Omental fat pad (tissue), 4 donors: Measurements from ENCODE around the gene ZNF341. TPM values are rescaled to one million over a fixed set of nuclear protein-coding genes. Genes with fewer than 3 reads are reported as not detected.

Source experiments
- ATAC-seq: fragments of 150-250 bp; one replicate; pipeline ENCODE4 v1.9.1; 2016; ENCODE audit warnings: mild to moderate bottlenecking, moderate library complexity; ENCODE audit not compliant: low FRiP score
- DNase-seq: peaks from one replicate; pipeline ENCODE4 v3.0.0-alpha.2; 2019; ENCODE audit warnings: low spot score
- total RNA-seq, 4 donors: library from RNA; depleted of rRNA; stranded (reverse); fragments of >200 nt; gene quantifications; one replicate each; pipeline ENCODE4 v1.1.0, GENCODE V29; 2016
- TF ChIP-seq, protein P1 (sequence below), 3 donors: fragments of 450-650 bp; IDR thresholded peaks; one replicate each; pipeline ENCODE4 v1.5.1; 2016 to 2017; ENCODE audit warnings: antibody characterized with exemption in 3 of 3, mild to moderate bottlenecking in 3 of 3, moderate library complexity in 2 of 3

The ZNF341 gene
- total RNA-seq, 4 donors from 2014 or later: 1.6 to 2.3 (median 2.0) TPM

DNA sequence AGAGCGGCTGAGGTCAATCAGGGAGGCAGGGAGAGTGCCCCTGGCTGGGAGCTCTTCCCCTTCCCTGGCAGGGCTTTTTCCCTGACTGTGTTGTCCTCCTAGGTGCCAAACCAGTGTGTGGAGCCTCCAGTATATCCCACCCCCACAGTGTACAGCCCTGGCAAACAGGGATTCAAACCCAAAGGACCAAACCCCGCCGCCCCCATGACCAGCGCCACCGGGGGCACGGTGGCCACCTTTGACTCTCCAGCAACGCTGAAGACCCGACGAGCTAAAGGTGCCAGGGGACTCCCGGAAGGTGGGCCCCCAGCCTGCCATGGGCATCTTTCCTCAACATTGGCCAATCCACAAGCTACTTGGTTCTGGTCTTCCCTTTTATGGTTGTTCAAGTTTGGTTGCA, 25.2 kb downstream of the ZNF341 start:
- TF ChIP-seq, protein P1, sequence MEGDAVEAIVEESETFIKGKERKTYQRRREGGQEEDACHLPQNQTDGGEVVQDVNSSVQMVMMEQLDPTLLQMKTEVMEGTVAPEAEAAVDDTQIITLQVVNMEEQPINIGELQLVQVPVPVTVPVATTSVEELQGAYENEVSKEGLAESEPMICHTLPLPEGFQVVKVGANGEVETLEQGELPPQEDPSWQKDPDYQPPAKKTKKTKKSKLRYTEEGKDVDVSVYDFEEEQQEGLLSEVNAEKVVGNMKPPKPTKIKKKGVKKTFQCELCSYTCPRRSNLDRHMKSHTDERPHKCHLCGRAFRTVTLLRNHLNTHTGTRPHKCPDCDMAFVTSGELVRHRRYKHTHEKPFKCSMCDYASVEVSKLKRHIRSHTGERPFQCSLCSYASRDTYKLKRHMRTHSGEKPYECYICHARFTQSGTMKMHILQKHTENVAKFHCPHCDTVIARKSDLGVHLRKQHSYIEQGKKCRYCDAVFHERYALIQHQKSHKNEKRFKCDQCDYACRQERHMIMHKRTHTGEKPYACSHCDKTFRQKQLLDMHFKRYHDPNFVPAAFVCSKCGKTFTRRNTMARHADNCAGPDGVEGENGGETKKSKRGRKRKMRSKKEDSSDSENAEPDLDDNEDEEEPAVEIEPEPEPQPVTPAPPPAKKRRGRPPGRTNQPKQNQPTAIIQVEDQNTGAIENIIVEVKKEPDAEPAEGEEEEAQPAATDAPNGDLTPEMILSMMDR (IDR thresholded peaks at IDR 0.05): no peak
- DNase-seq (no peak), ATAC-seq (no peak)

DNA sequence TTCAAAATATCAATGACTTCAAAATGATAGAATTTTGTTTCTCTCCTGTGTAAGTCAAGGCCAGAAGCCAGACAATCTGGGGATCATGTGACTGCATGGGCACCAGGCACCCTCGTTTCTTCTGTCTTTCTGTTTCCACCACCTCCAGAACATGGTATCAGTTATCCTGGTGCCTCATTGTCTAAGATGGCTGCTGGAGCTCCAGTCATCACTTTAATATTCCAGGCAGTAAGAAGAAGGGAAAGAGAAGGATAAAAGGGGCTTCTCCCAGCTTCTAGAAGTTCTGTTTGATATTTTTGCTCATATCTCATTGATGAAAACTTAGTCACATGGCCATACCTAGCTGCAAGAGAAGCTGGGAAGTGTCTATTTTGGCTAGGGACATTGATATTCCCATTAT, 25.7 kb downstream of the ZNF341 start:
- ATAC-seq (no peak), DNase-seq (no peak)
- TF ChIP-seq, protein P1 (IDR thresholded peaks at IDR 0.05): no peak

DNA sequence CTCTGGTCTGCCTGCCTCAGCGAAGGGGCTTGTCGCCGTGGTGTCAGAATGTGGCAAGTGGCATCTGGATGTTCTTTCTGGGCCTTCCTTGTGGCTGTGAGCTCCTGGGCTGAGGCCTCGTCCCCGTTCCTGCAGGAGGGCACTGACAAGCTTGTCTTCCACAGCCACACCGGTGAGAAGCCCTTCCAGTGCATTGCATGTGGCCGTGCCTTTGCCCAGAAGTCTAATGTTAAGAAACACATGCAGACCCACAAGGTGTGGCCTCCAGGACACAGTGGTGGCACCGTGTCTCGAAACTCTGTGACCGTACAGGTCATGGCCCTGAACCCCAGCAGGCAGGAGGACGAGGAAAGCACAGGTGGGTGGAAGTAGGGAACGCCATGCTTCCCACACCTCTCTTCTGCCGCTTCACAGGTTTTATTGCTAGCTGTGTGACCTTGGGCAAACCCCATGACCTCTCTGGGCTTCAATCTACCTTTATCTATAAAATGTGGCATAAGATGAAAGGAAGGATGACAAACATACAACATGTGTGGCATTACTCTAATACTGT, 30.0 kb downstream of the ZNF341 start:
- ATAC-seq (no peak), DNase-seq (no peak)
- TF ChIP-seq, protein P1 (IDR thresholded peaks at IDR 0.05): no peak

DNA sequence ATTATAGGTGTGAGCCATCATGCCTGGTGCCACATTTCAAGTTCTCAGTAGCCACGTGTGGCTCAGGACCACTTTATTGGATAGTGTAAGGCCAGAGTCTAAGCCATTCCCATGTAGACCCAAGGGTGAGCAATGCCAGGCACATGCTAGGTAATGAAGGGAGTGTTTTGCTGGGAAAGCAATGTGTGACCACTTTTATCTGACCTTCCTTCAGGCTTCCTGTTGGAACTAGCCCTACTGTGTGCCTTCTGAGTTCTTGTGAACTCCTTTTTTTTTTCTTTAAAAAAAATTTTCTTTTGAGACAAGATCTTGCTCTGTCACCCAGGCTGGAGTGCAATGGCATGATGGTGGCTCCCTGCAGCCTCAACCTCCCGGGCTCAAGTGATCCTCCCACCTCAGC, 33.3 kb downstream of the ZNF341 start:
- DNase-seq (no peak), ATAC-seq (no peak)
- TF ChIP-seq, protein P1 (IDR thresholded peaks at IDR 0.05): no peak

DNA sequence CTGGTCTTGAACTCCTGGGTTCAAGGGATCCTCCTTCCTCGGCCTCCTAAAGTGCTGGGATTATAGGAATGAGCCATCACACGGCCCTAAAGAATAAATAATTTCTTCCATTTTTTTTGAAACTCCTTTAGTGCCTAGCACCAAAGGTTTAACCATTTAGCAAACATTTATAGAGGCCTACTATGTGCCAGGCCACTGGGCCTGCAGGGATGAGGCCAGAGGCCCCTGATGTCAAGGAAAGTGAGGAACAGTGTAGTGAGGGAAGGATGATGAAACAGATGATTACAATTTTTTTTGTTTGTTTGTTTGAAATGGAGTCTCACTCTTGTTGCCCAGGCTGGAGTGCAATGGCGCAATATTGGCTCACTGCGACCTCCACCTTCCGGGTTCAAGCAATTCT, 33.8 kb downstream of the ZNF341 start:
- DNase-seq (no peak), ATAC-seq (no peak)
- TF ChIP-seq, protein P1 (IDR thresholded peaks at IDR 0.05): no peak

DNA sequence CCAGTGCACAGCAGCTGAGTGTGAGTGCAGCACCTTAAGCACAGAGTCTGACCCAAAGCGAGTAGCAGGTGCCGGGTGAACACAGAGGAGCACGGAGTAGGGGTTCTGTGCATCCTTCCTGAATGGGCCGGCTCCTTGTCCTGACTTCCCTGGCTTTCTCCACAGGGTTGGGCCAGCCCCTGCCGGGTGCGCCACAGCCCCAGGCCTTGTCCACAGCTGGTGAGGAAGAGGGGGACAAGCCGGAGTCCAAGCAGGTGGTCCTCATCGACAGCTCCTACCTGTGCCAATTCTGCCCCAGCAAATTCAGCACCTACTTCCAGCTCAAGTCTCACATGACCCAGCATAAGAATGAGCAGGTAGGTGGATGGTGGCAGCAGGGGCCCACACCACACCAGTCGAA, 34.9 kb downstream of the ZNF341 start:
- no peak for DNase-seq
- TF ChIP-seq, protein P1 (IDR thresholded peaks at IDR 0.05): no peak

DNA sequence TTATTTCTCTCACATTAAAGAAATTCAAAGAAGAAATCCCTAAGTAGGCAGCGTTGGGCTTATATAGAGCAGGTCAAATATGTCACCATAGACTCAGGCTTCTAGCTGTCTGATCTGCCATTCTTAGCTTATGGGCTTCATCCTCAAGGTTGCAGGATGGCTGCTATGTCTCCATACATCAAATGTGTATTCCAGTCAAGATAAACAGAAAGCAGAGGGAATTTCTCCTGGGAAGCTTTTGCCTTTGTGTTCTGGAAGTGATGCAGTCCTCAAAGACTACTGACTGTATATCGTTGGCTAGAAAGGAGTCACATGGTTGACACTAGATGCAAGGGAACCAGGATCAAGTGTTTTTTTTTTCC, 36.0 kb downstream of the ZNF341 start:
- ATAC-seq (no peak), DNase-seq (no peak)
- TF ChIP-seq, protein P1 (IDR thresholded peaks at IDR 0.05): no peak

More for the DNA sequence above, 34.9 kb downstream of the ZNF341 start:
- ATAC-seq: no peak
